CD8-positive, alpha-beta memory T cell (primary cell): ENCODE data around the gene CCSER1. TPM values are rescaled to one million over a fixed set of nuclear protein-coding genes. Genes with fewer than 3 reads are reported as not detected.

Experiments used
- CTCF ChIA-PET: fragments of 350-600 bp; sonication (Branson Sonifier 250); formaldehyde crosslinking; loops from one replicate; lab custom pipeline; 2021; ENCODE audit warnings: antibody characterized with exemption; lab: Charles Lee
- POLR2A ChIA-PET: fragments of 350-600 bp; sonication (Branson Sonifier 250); formaldehyde crosslinking; loops from one replicate; lab custom pipeline; 2021; ENCODE audit warnings: antibody characterized with exemption; lab: Charles Lee
- DNase-seq, 5 donors: peaks; one replicate each; pipeline versions ENCODE4 v3.0.0 to v3.0.0-alpha.2; 2020 to 2022; ENCODE audit warnings: mixed read lengths in 1 of 5
- H3K27ac ChIP-seq: one replicate; pipeline ENCODE4 v1.7.0; 2013; ENCODE audit warnings: low read depth, mild to moderate bottlenecking, low read length, moderate library complexity
- H3K27me3 ChIP-seq: 2 replicates; pipeline ENCODE4 v1.7.0; 2013; ENCODE audit warnings: low read length, mild to moderate bottlenecking; ENCODE audit not compliant: insufficient read depth, poor library complexity, severe bottlenecking
- H3K36me3 ChIP-seq: 2 replicates; pipeline ENCODE4 v1.7.0; 2013; ENCODE audit warnings: mild to moderate bottlenecking, low read length, moderate library complexity; ENCODE audit not compliant: insufficient read depth
- H3K4me1 ChIP-seq: 2 replicates; pipeline ENCODE4 v1.7.0; 2013; ENCODE audit warnings: mild to moderate bottlenecking, low read length, moderate library complexity; ENCODE audit not compliant: insufficient read depth
- H3K4me3 ChIP-seq: 2 replicates; pipeline ENCODE4 v1.7.0; 2013; ENCODE audit warnings: mild to moderate bottlenecking, low read length
- H3K9me3 ChIP-seq: 2 replicates; pipeline ENCODE4 v1.7.0; 2013; ENCODE audit warnings: mild to moderate bottlenecking, low read length
- H3K27ac Mint-ChIP-seq, 8 donors: one replicate each; pipeline ENCODE4 v1.8.0; 2020 to 2021; ENCODE audit warnings: mixed read lengths in 8 of 8, mild to moderate bottlenecking in 6 of 8, inconsistent platforms in 3 of 8, moderate library complexity in 3 of 8
- H3K27me3 Mint-ChIP-seq, 2 donors: one replicate each; pipeline ENCODE4 v1.8.0; 2020 to 2021; ENCODE audit warnings: mixed read lengths in 2 of 2, mild to moderate bottlenecking in 1 of 2, moderate library complexity in 1 of 2
- H3K36me3 Mint-ChIP-seq, 3 donors: one replicate each; pipeline ENCODE4 v1.8.0; 2020 to 2021; ENCODE audit warnings: mixed read lengths in 3 of 3, inconsistent platforms in 1 of 3, mild to moderate bottlenecking in 1 of 3
- H3K4me1 Mint-ChIP-seq, 3 donors: one replicate each; pipeline ENCODE4 v1.8.0; 2020 to 2021; ENCODE audit warnings: mixed read lengths in 3 of 3, inconsistent platforms in 1 of 3, mild to moderate bottlenecking in 1 of 3
- H3K4me3 Mint-ChIP-seq, 7 donors: one replicate each; pipeline ENCODE4 v1.8.0; 2020 to 2021; ENCODE audit warnings: mixed read lengths in 7 of 7, mild to moderate bottlenecking in 6 of 7, moderate library complexity in 4 of 7, inconsistent platforms in 2 of 7
- H3K9me3 Mint-ChIP-seq, 5 donors: one replicate each; pipeline ENCODE4 v1.8.0; 2020 to 2022; ENCODE audit warnings: mixed read lengths in 5 of 5, mild to moderate bottlenecking in 3 of 5, moderate library complexity in 2 of 5, inconsistent platforms in 1 of 5
- polyA plus RNA-seq: library from polyadenylated mRNA; unstranded; fragments of 300-500 nt; fragmentation: Illumina TruSeq; gene quantifications from one replicate; pipeline ENCODE4 v1.2.3, GENCODE V29; 2021
- total RNA-seq, 2 experiments: library from RNA; stranded (reverse); gene quantifications; one replicate each; pipeline ENCODE4 v1.2.3, GENCODE V29; 2021

The CCSER1 gene
- total and polyA plus RNA-seq, 3 experiments from 2014 or later, result 0.12 to 0.20 TPM; not detected in 1

DNA sequence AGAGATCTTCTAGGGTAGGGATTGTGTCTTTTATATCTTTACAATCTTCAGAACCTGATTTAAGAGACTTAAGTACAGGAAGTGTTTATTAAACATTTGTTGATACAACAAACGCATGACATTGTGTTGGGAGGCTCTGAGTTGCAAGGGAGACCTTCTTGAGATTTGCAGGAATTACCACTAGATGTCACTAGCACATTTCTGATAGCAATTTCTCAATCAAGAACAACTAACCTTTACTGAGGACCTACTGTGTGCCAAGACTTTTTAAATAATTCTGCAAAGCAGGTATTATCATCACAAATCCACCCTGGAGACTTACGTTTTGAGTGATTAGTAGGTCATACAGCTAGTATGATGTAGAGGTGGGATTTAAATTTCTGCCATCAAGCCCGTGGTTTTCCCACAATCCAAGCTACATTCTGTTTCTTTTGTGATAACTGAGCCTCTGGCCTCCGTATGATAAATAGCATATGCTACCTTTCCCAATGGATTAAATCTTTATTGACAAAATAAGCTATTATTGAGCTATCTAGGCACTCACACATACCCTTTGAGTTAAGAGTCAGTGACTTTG lies 986.0 kb downstream of the CCSER1 start:
- Mint-ChIP-seq H3K27ac (no peak overlapping the region), H3K4me1 (no peaks in the 10 kb centered on the region), H3K27me3 (no peaks in the 10 kb centered on the region), H3K4me3 (no peak overlapping the region), H3K9me3 (peaks cover 0 to 9% (median 5%) of the 10 kb centered on the region in 5 donors), H3K36me3 (no peaks in the 10 kb centered on the region)
- Histone ChIP-seq H3K36me3 (no peaks in the 10 kb centered on the region), H3K27ac (no peak overlapping the region), H3K4me3 (no peak overlapping the region), H3K27me3 (no peaks in the 10 kb centered on the region), H3K9me3 (no peaks in the 10 kb centered on the region), H3K4me1 (no peaks in the 10 kb centered on the region)
- ChIA-PET CTCF (no interaction called here), POLR2A (no interaction called here)
- DNase-seq, result no peak

DNA sequence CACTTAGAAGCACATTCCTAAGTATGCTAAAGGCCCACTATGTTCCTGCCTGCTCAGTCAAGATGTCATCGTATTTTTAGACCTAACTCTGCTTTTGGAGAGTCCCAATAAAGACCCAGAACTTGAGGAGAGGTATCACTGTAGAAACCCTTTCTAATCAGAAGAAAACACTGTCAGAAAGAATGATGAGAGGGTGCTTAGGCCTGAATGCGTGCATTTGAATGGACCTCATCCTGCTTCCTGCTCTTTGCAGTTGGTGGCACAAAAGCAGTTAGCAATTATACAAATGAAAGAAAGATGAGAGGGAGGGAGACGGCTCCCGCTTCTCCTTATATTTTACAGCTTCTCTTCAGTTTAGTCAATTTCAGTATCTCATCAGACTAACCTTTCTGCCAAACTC lies 987.2 kb downstream of the CCSER1 start:
- no peaks in the 10 kb centered on the region for H3K27me3 Mint-ChIP-seq
- peaks cover 1 to 7% (median 4%) of the 10 kb centered on the region in 5 donors for H3K9me3 Mint-ChIP-seq
- ChIA-PET CTCF (no interaction called here), POLR2A (no interaction called here)
- no peak for DNase-seq
- Histone ChIP-seq H3K4me1 (no peaks in the 10 kb centered on the region), H3K4me3 (no peak overlapping the region), H3K27me3 (no peaks in the 10 kb centered on the region), H3K36me3 (no peaks in the 10 kb centered on the region), H3K27ac (no peak overlapping the region), H3K9me3 (no peaks in the 10 kb centered on the region)
- H3K4me1 Mint-ChIP-seq, result no peaks in the 10 kb centered on the region
- no peak overlapping the region for H3K27ac Mint-ChIP-seq
- H3K36me3 Mint-ChIP-seq, result no peaks in the 10 kb centered on the region
- no peak overlapping the region for H3K4me3 Mint-ChIP-seq

DNA sequence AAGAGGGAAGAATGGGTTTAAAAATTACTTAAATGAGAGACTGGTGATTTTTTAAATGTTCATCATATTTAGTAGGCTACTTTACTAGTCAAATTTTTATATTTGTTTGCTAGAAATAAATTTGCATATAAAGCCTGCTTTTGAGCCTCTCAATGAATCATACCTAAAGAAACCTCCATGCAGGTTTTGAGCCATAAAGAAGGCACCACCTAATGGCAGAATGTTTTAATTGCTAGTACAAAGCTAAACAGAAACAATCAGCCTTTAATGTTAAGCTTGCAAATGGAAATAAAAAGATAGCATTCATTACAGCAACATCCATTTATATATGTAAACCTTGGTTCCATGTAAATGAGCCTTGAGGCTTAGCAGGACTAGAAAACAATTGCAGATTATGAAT lies 989.7 kb downstream of the CCSER1 start:
- no peak overlapping the region for H3K27ac ChIP-seq
- H3K27me3 ChIP-seq, result no peaks in the 10 kb centered on the region
- no peaks in the 10 kb centered on the region for H3K4me1 Mint-ChIP-seq
- no peaks in the 10 kb centered on the region for H3K27me3 Mint-ChIP-seq
- H3K36me3 Mint-ChIP-seq, result no peaks in the 10 kb centered on the region
- CTCF ChIA-PET, result no interaction called here
- no peak overlapping the region for H3K4me3 ChIP-seq
- H3K36me3 ChIP-seq, result no peaks in the 10 kb centered on the region
- no peak for DNase-seq
- no peak overlapping the region for H3K4me3 Mint-ChIP-seq
- no peaks in the 10 kb centered on the region for H3K4me1 ChIP-seq
- no peaks in the 10 kb centered on the region for H3K9me3 ChIP-seq
- POLR2A ChIA-PET, result no interaction called here
- H3K27ac Mint-ChIP-seq, result no peak overlapping the region
- H3K9me3 Mint-ChIP-seq, result peaks cover 1 to 14% (median 5%) of the 10 kb centered on the region in 5 donors

DNA sequence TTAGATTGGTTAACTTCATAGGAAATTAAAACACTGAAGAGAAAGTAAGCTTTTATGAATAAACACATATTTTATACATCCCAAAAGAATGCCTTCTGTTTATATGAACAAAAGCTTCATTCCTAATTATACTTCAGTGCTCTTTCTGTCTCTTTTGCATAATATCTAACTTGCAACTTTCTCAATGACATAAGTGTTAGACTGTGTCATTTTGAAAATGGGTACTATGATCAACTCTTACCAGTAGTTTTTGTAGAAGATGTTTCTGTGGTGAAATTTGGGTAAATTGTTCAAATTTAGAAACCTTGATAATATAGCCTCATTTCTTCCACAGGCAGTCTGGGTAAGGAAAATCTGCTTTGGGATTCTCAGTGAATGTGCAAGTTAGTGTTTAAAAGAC lies 991.4 kb downstream of the CCSER1 start:
- Histone ChIP-seq H3K36me3 (no peaks in the 10 kb centered on the region), H3K27me3 (no peaks in the 10 kb centered on the region), H3K9me3 (no peaks in the 10 kb centered on the region), H3K4me3 (no peak overlapping the region), H3K27ac (no peak overlapping the region), H3K4me1 (no peaks in the 10 kb centered on the region)
- ChIA-PET POLR2A (no interaction called here), CTCF (no interaction called here)
- Mint-ChIP-seq H3K4me1 (no peaks in the 10 kb centered on the region), H3K27ac (no peak overlapping the region), H3K27me3 (no peaks in the 10 kb centered on the region), H3K4me3 (no peak overlapping the region), H3K36me3 (no peaks in the 10 kb centered on the region), H3K9me3 (peaks cover 0 to 17% (median 6%) of the 10 kb centered on the region in 5 donors)
- DNase-seq, result no peak

DNA sequence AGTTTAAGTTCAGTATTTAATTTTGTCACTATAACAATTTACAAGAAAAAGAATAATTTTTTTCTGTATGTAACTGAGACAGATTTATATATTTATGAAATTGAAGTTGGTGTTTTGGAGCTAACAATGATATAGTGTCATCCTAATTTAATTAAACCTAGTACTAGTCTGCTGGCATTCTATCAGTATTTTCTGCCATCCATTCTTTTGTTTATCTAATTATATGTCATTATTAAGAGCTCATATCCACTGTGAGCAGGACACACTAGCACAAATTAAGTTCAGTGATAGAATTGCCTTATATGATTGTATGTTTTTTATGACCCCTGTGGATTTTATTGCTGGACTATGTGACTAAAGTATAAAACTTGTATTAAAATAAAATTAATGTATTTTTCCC lies 996.5 kb downstream of the CCSER1 start:
- no peaks in the 10 kb centered on the region for H3K4me1 Mint-ChIP-seq
- H3K27ac ChIP-seq, result no peak overlapping the region
- no peaks in the 10 kb centered on the region for H3K36me3 Mint-ChIP-seq
- peaks cover 0 to 18% (median 2%) of the 10 kb centered on the region in 5 donors for H3K9me3 Mint-ChIP-seq
- no peaks in the 10 kb centered on the region for H3K9me3 ChIP-seq
- H3K4me3 ChIP-seq, result no peak overlapping the region
- CTCF ChIA-PET, result no interaction called here
- POLR2A ChIA-PET, result no interaction called here
- H3K4me3 Mint-ChIP-seq, result no peak overlapping the region
- no peak for DNase-seq
- no peaks in the 10 kb centered on the region for H3K36me3 ChIP-seq
- no peaks in the 10 kb centered on the region for H3K4me1 ChIP-seq
- no peaks in the 10 kb centered on the region for H3K27me3 Mint-ChIP-seq
- H3K27ac Mint-ChIP-seq, result no peak overlapping the region
- H3K27me3 ChIP-seq, result no peaks in the 10 kb centered on the region

DNA sequence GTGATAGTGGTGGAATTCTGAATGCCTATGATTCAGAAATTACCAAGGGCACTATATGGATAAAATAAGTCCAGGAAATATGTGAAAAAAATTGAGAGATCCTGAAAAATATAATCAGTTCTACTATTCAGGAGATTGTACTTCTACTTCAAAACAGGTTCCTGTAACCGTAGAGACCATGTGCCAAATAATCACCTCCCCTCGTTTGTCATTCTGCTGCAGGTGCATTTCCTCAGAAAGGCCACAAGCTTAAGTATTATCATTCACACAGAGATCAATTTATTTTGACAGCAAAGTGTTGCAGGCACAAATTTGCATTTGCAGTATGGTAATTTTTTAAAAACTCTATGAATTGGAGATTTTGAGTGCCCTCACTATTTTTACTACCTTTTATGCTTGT lies 1000.0 kb downstream of the CCSER1 start:
- H3K27me3 ChIP-seq, result no peaks in the 10 kb centered on the region
- no peaks in the 10 kb centered on the region for H3K9me3 ChIP-seq
- CTCF ChIA-PET, result no interaction called here
- Mint-ChIP-seq H3K4me3 (no peak overlapping the region), H3K36me3 (no peaks in the 10 kb centered on the region), H3K27ac (no peak overlapping the region), H3K9me3 (peaks cover 0 to 7% (median 2%) of the 10 kb centered on the region in 5 donors), H3K27me3 (no peaks in the 10 kb centered on the region), H3K4me1 (no peaks in the 10 kb centered on the region)
- H3K36me3 ChIP-seq, result no peaks in the 10 kb centered on the region
- POLR2A ChIA-PET, result no interaction called here
- H3K27ac ChIP-seq, result no peak overlapping the region
- H3K4me3 ChIP-seq, result no peak overlapping the region
- no peaks in the 10 kb centered on the region for H3K4me1 ChIP-seq
- DNase-seq, result no peak

DNA sequence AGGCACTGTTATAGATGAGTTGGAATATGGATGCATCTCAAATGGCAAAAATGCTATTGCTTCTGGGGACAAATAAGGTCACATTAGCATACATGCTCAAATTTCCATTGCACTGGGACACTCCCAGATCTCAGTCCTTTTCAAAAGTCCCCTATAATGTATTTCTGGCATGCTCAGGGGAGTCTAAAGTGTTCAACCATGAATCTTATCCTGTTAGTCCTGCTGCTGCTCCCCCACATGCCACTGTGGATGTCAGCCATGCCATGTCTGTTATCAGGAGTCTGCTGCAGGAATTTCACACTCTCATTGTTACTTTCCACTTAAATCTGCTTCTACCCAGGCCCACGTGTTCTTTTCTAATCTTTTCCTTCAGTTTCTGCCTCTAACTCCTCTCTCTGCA lies 1000.6 kb downstream of the CCSER1 start:
- no peak overlapping the region for H3K27ac Mint-ChIP-seq
- H3K27me3 Mint-ChIP-seq, result no peaks in the 10 kb centered on the region
- no peaks in the 10 kb centered on the region for H3K36me3 Mint-ChIP-seq
- peaks cover 0 to 7% (median 2%) of the 10 kb centered on the region in 5 donors for H3K9me3 Mint-ChIP-seq
- Histone ChIP-seq H3K4me1 (no peaks in the 10 kb centered on the region), H3K27ac (no peak overlapping the region), H3K4me3 (no peak overlapping the region), H3K36me3 (no peaks in the 10 kb centered on the region), H3K27me3 (no peaks in the 10 kb centered on the region), H3K9me3 (no peaks in the 10 kb centered on the region)
- no peaks in the 10 kb centered on the region for H3K4me1 Mint-ChIP-seq
- ChIA-PET CTCF (no interaction called here), POLR2A (no interaction called here)
- no peak overlapping the region for H3K4me3 Mint-ChIP-seq
- no peak for DNase-seq

DNA sequence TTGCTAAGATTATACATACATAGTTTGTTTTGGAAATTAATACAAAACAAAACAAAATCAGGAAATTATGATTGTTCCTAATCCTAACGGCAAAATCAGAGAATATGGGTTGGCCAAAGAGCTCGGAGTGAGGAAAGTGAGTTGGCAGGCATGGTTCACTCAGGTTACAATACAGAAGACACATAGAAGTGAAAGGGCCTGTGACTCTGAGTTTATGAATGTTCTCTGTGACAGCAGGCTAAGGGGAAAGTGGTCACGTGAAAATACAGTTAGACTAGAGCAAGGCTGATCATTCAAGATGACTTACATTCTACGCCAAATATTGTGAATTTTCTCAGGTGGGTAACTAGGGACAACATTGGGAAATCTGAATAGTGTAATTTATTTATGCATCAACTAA lies 1001.3 kb downstream of the CCSER1 start:
- Histone ChIP-seq H3K27me3 (no peaks in the 10 kb centered on the region), H3K9me3 (no peaks in the 10 kb centered on the region), H3K4me1 (no peaks in the 10 kb centered on the region), H3K36me3 (no peaks in the 10 kb centered on the region), H3K4me3 (no peak overlapping the region), H3K27ac (no peak overlapping the region)
- DNase-seq, result no peak
- Mint-ChIP-seq H3K27me3 (no peaks in the 10 kb centered on the region), H3K4me3 (no peak overlapping the region), H3K9me3 (peaks cover 2 to 4% (median 4%) of the 10 kb centered on the region in 5 donors), H3K27ac (no peak overlapping the region), H3K36me3 (no peaks in the 10 kb centered on the region), H3K4me1 (no peaks in the 10 kb centered on the region)
- CTCF ChIA-PET, result no interaction called here
- POLR2A ChIA-PET, result no interaction called here
